Measurements from ENCODE around the gene CNBP. TPM values are rescaled to one million over a fixed set of nuclear protein-coding genes. Genes with fewer than 3 reads are reported as not detected.

CNBP gene
- total and polyA plus RNA-seq, 2 of the 13 experiments (the other 11 are each of a cell fraction or from before 2014, with no cell fraction given): 282 to 354 TPM

DNA sequence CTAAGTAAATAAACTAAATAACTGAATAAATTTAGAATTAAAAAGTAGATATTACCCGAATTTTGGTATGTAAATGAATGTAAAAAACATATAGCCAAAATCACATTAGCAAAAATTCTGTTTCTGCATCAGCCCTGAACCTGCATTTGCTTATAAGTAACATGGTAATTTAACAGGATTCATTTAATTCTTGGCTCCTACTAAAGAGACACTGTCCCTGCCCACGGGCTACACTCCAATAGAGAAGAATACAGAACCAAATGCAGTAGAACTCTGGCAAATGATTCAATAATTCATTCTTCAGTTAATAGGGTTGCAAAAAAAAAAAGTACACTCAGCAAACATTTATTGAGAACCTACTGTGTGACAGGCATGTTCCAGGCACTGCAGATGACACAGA, 20.8 kb upstream of the CNBP start:
- in situ Hi-C loops (cut with HindIII; ENCODE audit: extremely low pct_ligation_motif_present, low pct_unique_long_range_greater_than_20kb): no loop called here

GRCh38 chr3:129199366-129199765, 15.7 kb upstream of the CNBP start:
- H3K27me3 ChIP-seq (ENCODE audit: control insufficient read depth in 1 of 2, insufficient read depth in 2 of 2, low read length in 2 of 2): no peaks in the 10 kb centered on the region
- no peaks in the 10 kb centered on the region for H3K36me3 ChIP-seq (replicated peaks in 1 of 2; ENCODE audit: control insufficient read depth in 1 of 2, insufficient read depth in 2 of 2, low read length in 2 of 2)
- no peaks in the 10 kb centered on the region for H4K20me1 ChIP-seq (ENCODE audit: insufficient read depth, low read length)
- no peaks in the 10 kb centered on the region for H3K9me3 ChIP-seq (ENCODE audit: low read length)
- intact Hi-C loops (cut with micrococcal nuclease; ENCODE audit: unreplicated experiment) (no loop called here), in situ Hi-C loops (cut with HindIII; ENCODE audit: extremely low pct_ligation_motif_present, low pct_unique_long_range_greater_than_20kb) (no loop called here)
- no peak overlapping the region for H3K9ac ChIP-seq (ENCODE audit: insufficient read depth, low read depth, low read length)
- no TSS peak for BruUV-seq (replicated peaks)
- ATAC-seq (no peak), FAIRE-seq (no peak), DNase-seq (ENCODE audit: low spot score) (no peak)
- no peak overlapping the region for H2AFZ ChIP-seq (ENCODE audit: low read length)
- 89% methylated on average over 8 of the region's 8 CpGs for WGBS (ENCODE audit: low lambda C conversion rate)
- no peak overlapping the region for H3K27ac ChIP-seq (ENCODE audit: extremely low read length, insufficient read depth, low read length)
- H3K79me2 ChIP-seq (ENCODE audit: insufficient read depth, low read length): no peaks in the 10 kb centered on the region
- no peak overlapping the region for H3K4me2 ChIP-seq (ENCODE audit: low read depth, low read length)
- H3K4me3 ChIP-seq (replicated peaks in 1 of 3; ENCODE audit: insufficient read depth in 1 of 3, low read depth in 2 of 3, low read length in 3 of 3): no peak overlapping the region
- ChIA-PET CTCF (ENCODE audit: low intra/inter-chr PET ratio, low total read pairs) (no interaction called here), POLR2A (no interaction called here)
- 0 out of 2 replicates have a peak, but pooled peaks cover 8% of the 10 kb centered on the region for H3K4me1 ChIP-seq (ENCODE audit: insufficient read depth, low read length)
- TF ChIP-seq ZNF547 (CRISPR knock-in tag; IDR thresholded peaks at IDR 0.05) (no peak), ZNF605 (CRISPR knock-in tag; IDR thresholded peaks at IDR 0.05) (no peak), SOX5 (CRISPR knock-in tag; IDR thresholded peaks at IDR 0.05; ENCODE audit: borderline replicate concordance) (no peak), KAT7 (CRISPR knock-in tag; IDR thresholded peaks at IDR 0.05; ENCODE audit: borderline replicate concordance) (no peak), ZNF772 (CRISPR knock-in tag; IDR thresholded peaks at IDR 0.05) (no peak), ZNF672 (CRISPR knock-in tag; IDR thresholded peaks at IDR 0.05) (no peak), ZNF781 (CRISPR knock-in tag; IDR thresholded peaks at IDR 0.05; ENCODE audit: borderline replicate concordance, not compliant biosample characterization) (no peak), ZNF33A (CRISPR knock-in tag; IDR thresholded peaks at IDR 0.05; ENCODE audit: borderline replicate concordance) (no peak), ETV6 (CRISPR knock-in tag; conservative IDR thresholded peaks at IDR 0.05) (no peak), TEF (CRISPR knock-in tag; IDR thresholded peaks at IDR 0.05) (no peak), ZNF282 (IDR thresholded peaks at IDR 0.05; ENCODE audit: partially characterized antibody) (no peak), ZNF883 (CRISPR knock-in tag; IDR thresholded peaks at IDR 0.05; ENCODE audit: not compliant biosample characterization) (no peak), ZKSCAN5 (CRISPR knock-in tag; IDR thresholded peaks at IDR 0.05) (no peak), MAZ (IDR thresholded peaks at IDR 0.05; ENCODE audit: borderline replicate concordance, low read depth, low read length) (no peak), MAZ (CRISPR knock-in tag; IDR thresholded peaks at IDR 0.05; ENCODE audit: low read depth) (no peak), CREM (IDR thresholded peaks at IDR 0.05) (no peak), CREM (CRISPR knock-in tag; IDR thresholded peaks at IDR 0.05) (no peak)
- TF ChIP-seq, protein P1, sequence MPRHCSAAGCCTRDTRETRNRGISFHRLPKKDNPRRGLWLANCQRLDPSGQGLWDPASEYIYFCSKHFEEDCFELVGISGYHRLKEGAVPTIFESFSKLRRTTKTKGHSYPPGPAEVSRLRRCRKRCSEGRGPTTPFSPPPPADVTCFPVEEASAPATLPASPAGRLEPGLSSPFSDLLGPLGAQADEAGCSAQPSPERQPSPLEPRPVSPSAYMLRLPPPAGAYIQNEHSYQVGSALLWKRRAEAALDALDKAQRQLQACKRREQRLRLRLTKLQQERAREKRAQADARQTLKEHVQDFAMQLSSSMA (CRISPR knock-in tag; IDR thresholded peaks at IDR 0.05): no peak

More for the DNA sequence above, 20.8 kb upstream of the CNBP start:
- Histone ChIP-seq H4K20me1 (ENCODE audit: insufficient read depth, low read length) (no peaks in the 10 kb centered on the region; the same call in 1 of the 2 replicates), H3K4me2 (ENCODE audit: low read depth, low read length) (no peak overlapping the region), H3K4me1 (ENCODE audit: insufficient read depth, low read length) (no peaks in the 10 kb centered on the region), H3K9me3 (ENCODE audit: low read length) (no peaks in the 10 kb centered on the region), H3K4me3 (replicated peaks in 1 of 3; ENCODE audit: insufficient read depth in 1 of 3, low read depth in 2 of 3, low read length in 3 of 3) (no peak overlapping the region), H3K27me3 (ENCODE audit: control insufficient read depth in 1 of 2, insufficient read depth in 2 of 2, low read length in 2 of 2) (no peaks in the 10 kb centered on the region), H2AFZ (ENCODE audit: low read length) (no peak overlapping the region), H3K27ac (ENCODE audit: extremely low read length, insufficient read depth, low read length) (no peak overlapping the region), H3K36me3 (replicated peaks in 1 of 2; ENCODE audit: control insufficient read depth in 1 of 2, insufficient read depth in 2 of 2, low read length in 2 of 2) (no peaks in the 10 kb centered on the region), H3K79me2 (ENCODE audit: insufficient read depth, low read length) (no peaks in the 10 kb centered on the region), H3K9ac (ENCODE audit: insufficient read depth, low read depth, low read length) (no peak overlapping the region)
- FAIRE-seq: no peak
- 0% methylated on average over 2 of the region's 2 CpGs for whole genome bisulfite sequencing (ENCODE audit: low lambda C conversion rate)
- no peak for TF ChIP-seq SRSF1 (optimal IDR thresholded peaks at IDR 0.05; ENCODE audit: low read depth, low read length)
- TF ChIP-seq MAFK (conservative IDR thresholded peaks at IDR 0.05 in 1 of 2, IDR thresholded peaks at IDR 0.05 in 1 of 2; ENCODE audit: low read length in 2 of 2): peak in 1 of 2 experiments; percentile 24; a peak in 1 of 4 replicates
- BruUV-seq (replicated peaks): no TSS peak
- intact Hi-C loops (cut with micrococcal nuclease; ENCODE audit: unreplicated experiment): no loop called here
- CTCF ChIA-PET (ENCODE audit: low intra/inter-chr PET ratio, low total read pairs): no interaction called here
- POLR2A ChIA-PET: no interaction called here
- no peak for DNase-seq (ENCODE audit: low spot score)
- ATAC-seq: no peak

Measured in HepG2 (cell line).